Body of pancreas (tissue), 4 donors: Measurements from ENCODE around the gene CTRB2.

ENCODE experiments used
- CTCF ChIP-seq, 7 experiments: fragments of 450-650 bp in 4 of 7; fragments of 200-600 bp in 3 of 7; sonication (generic) in 3 of 7; IDR thresholded peaks; one replicate each; pipeline ENCODE4 v1.5.1; 2016 to 2019; ENCODE audit warnings: antibody characterized with exemption in 7 of 7
- POLR2A ChIP-seq, 3 donors: fragments of 450-650 bp; IDR thresholded peaks; one replicate each; pipeline ENCODE4 v1.6.1; 2016; ENCODE audit warnings: antibody characterized with exemption in 3 of 3, mild to moderate bottlenecking in 2 of 3

GRCh38 chr16:75241955-75242354 is 35.0 kb upstream of the CTRB2 start:
- no peak for TF ChIP-seq CTCF (IDR thresholded peaks at IDR 0.05)
- no peak for TF ChIP-seq POLR2A (IDR thresholded peaks at IDR 0.05)
